Measurements from ENCODE around the gene CCDC178. TPM values are rescaled to one million over a fixed set of nuclear protein-coding genes. Genes with fewer than 3 reads are reported as not detected.

Gene CCDC178
- total and polyA plus RNA-seq, 2 donors from 2014 or later: 3.7 to 4.6 TPM

DNA sequence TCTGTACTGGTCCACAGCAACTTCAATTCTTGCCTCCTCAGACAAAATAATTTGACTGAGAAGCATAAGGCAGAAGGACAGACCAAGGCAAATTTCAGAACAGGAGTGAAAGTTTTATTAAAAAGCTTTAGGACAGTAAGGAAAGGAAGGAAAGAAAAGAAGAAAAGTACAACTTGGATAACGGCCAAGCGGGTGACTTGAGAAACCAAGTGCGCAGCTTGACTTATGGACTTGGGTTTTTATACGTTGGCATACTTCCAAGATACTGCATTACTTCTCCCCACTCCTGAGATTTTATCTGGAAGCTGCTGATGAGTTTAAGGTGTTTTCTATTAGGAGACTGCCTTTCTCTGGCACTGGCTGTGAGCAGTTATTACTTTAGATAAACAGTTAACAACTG, 64.7 kb downstream of the CCDC178 start:
- Histone ChIP-seq H3K27me3 (ENCODE audit: control insufficient read depth, insufficient read depth, low read length) (no peaks in the 10 kb centered on the region), H3K27ac (ENCODE audit: low read depth in 2 of 2, low read length in 2 of 2) (no peak overlapping the region), H3K4me1 (ENCODE audit: control insufficient read depth in 2 of 3, insufficient read depth in 2 of 3, low read depth in 1 of 3, low read length in 3 of 3) (no peaks in the 10 kb centered on the region), H3K4me3 (ENCODE audit: low read length in 3 of 3) (no peak overlapping the region), H3K9ac (ENCODE audit: low read length in 3 of 3) (no peak overlapping the region), H3K9me3 (ENCODE audit: control insufficient read depth in 2 of 3, insufficient read depth in 1 of 3, low read length in 3 of 3) (no peaks in the 10 kb centered on the region), H3K36me3 (ENCODE audit: control insufficient read depth in 2 of 3, insufficient read depth in 3 of 3, low read length in 3 of 3) (no peaks in the 10 kb centered on the region)
- intact Hi-C loops (cut with DNase I): no loop called here
- DNase-seq: peak in 2 of 5 donors; percentile 15 to 24
- TF ChIP-seq, protein P1, sequence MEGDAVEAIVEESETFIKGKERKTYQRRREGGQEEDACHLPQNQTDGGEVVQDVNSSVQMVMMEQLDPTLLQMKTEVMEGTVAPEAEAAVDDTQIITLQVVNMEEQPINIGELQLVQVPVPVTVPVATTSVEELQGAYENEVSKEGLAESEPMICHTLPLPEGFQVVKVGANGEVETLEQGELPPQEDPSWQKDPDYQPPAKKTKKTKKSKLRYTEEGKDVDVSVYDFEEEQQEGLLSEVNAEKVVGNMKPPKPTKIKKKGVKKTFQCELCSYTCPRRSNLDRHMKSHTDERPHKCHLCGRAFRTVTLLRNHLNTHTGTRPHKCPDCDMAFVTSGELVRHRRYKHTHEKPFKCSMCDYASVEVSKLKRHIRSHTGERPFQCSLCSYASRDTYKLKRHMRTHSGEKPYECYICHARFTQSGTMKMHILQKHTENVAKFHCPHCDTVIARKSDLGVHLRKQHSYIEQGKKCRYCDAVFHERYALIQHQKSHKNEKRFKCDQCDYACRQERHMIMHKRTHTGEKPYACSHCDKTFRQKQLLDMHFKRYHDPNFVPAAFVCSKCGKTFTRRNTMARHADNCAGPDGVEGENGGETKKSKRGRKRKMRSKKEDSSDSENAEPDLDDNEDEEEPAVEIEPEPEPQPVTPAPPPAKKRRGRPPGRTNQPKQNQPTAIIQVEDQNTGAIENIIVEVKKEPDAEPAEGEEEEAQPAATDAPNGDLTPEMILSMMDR (IDR thresholded peaks at IDR 0.05; ENCODE audit: borderline replicate concordance, extremely low read depth, insufficient read depth): no peak
- FAIRE-seq: no peak

DNA sequence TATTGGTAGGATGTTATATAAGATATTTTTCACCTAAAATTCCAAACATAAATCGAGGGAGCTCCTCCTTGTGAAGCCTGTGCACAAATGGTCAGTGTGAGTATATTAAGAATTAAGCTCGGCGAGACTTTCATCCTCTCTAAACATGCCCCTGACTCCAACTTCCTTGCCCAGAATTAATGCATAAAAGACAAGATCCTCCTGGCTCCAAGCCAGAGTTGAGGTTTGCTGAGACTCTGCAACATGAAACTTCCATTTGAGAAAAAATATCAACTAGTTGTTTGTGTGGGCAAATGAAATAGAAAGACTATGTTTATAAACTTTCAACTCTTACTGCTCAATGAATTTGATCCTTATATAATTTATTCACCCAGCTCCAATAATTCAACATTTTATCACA, 68.1 kb downstream of the CCDC178 start:
- Histone ChIP-seq H3K27me3 (ENCODE audit: control insufficient read depth, insufficient read depth, low read length) (no peaks in the 10 kb centered on the region), H3K27ac (ENCODE audit: low read depth in 2 of 2, low read length in 2 of 2) (no peak overlapping the region), H3K4me1 (ENCODE audit: control insufficient read depth in 2 of 3, insufficient read depth in 2 of 3, low read depth in 1 of 3, low read length in 3 of 3) (no peaks in the 10 kb centered on the region), H3K36me3 (ENCODE audit: control insufficient read depth in 2 of 3, insufficient read depth in 3 of 3, low read length in 3 of 3) (no peaks in the 10 kb centered on the region), H3K9me3 (ENCODE audit: control insufficient read depth in 2 of 3, insufficient read depth in 1 of 3, low read length in 3 of 3) (no peaks in the 10 kb centered on the region), H3K4me3 (ENCODE audit: low read length in 3 of 3) (no peak overlapping the region), H3K9ac (ENCODE audit: low read length in 3 of 3) (no peak overlapping the region)
- FAIRE-seq (no peak), DNase-seq (peak in 2 of 5 donors; percentile 8 to 28)
- intact Hi-C loops (cut with DNase I): no loop called here
- TF ChIP-seq, protein P1 (IDR thresholded peaks at IDR 0.05; ENCODE audit: borderline replicate concordance, extremely low read depth, insufficient read depth): no peak

DNA sequence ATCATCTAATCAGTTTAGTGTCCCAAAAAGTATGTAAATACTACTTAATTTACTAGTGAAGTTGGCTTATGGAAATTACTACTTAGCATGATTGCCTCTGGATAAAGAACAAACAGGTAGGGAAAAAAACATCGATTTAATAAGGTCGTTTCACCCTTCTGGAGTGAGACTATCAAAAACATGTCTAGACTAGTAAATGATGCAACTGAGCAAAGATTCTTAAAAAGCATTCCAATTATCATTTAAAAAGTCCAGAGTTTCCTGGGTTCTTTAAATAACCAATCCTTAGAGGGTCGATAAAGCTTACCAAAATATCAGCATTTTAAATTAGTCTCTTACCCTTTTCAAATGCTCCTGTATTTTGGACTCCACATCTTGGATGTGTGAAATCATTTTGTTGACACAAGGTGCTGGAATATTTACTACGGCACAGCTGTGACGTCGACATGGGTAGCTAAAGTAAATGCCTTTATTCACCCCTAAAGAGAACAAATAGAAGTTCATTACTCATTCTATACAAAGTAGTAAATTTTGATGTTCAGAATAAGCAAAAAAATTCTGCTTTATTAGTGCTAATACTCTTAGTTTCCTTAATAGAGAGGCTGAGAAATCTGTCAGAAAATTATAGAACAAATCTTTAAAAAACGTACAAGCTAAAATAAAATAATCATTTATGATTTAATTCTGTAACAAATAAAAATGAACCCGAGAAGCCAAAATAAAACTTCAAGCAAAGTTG, 70.6 kb downstream of the CCDC178 start:
- H3K27ac ChIP-seq (ENCODE audit: low read depth in 2 of 2, low read length in 2 of 2): no peak overlapping the region
- no peaks in the 10 kb centered on the region for H3K36me3 ChIP-seq (ENCODE audit: control insufficient read depth in 2 of 3, insufficient read depth in 3 of 3, low read length in 3 of 3)
- intact Hi-C loops (cut with DNase I): no loop called here
- H3K4me1 ChIP-seq (ENCODE audit: control insufficient read depth in 2 of 3, insufficient read depth in 2 of 3, low read depth in 1 of 3, low read length in 3 of 3): no peaks in the 10 kb centered on the region
- no peak overlapping the region for H3K9ac ChIP-seq (ENCODE audit: low read length in 3 of 3)
- FAIRE-seq (no peak), DNase-seq (no peak)
- no peaks in the 10 kb centered on the region for H3K9me3 ChIP-seq (ENCODE audit: control insufficient read depth in 2 of 3, insufficient read depth in 1 of 3, low read length in 3 of 3)
- TF ChIP-seq, protein P1 (IDR thresholded peaks at IDR 0.05; ENCODE audit: borderline replicate concordance, extremely low read depth, insufficient read depth): no peak
- no peaks in the 10 kb centered on the region for H3K27me3 ChIP-seq (ENCODE audit: control insufficient read depth, insufficient read depth, low read length)
- H3K4me3 ChIP-seq (ENCODE audit: low read length in 3 of 3): no peak overlapping the region
